ENCODE measurements around the gene PADI4. TPM values are rescaled to one million over a fixed set of nuclear protein-coding genes. Genes with fewer than 3 reads are reported as not detected.
"Not testable (repeated sequence)": the region's sequence is repeated elsewhere in the genome, so short reads cannot be mapped to it uniquely, and the experiment has no call there.

The PADI4 gene
- total RNA-seq, 1 experiment from 2014 or later = 0.26 TPM

DNA sequence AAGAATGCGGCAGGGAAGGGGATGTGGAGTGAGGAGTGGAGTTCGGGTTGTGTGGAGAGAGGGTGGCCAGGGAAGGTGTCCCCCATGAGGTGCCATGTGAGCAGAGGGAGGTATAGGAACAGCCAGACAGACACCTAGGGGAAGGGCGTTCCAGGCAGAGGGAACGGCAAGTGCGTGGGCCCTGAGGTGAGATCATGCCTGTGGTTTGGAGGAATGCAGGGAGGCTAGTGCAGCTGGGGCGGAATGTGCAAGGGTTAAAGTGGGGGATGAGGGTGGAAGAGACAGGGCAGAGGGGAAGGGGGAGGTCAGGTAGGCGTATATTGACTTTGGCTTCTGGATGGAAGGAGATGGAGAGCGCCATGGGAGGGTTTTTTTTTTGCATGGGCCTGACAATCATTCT, 32.4 kb downstream of the PADI4 start (continued):
- TF ChIP-seq, protein P1, sequence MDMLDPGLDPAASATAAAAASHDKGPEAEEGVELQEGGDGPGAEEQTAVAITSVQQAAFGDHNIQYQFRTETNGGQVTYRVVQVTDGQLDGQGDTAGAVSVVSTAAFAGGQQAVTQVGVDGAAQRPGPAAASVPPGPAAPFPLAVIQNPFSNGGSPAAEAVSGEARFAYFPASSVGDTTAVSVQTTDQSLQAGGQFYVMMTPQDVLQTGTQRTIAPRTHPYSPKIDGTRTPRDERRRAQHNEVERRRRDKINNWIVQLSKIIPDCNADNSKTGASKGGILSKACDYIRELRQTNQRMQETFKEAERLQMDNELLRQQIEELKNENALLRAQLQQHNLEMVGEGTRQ (CRISPR knock-in tag; IDR thresholded peaks at IDR 0.05) = no peak
- TF ChIP-seq FOXJ3 (CRISPR knock-in tag; IDR thresholded peaks at IDR 0.05; ENCODE audit: borderline replicate concordance) (no peak), ZNF121 (CRISPR knock-in tag; IDR thresholded peaks at IDR 0.05) (no peak), OVOL2 (CRISPR knock-in tag; IDR thresholded peaks at IDR 0.05; ENCODE audit: borderline replicate concordance) (no peak), PRRX2 (CRISPR knock-in tag; IDR thresholded peaks at IDR 0.05) (no peak)
- TF ChIP-seq, protein P2, sequence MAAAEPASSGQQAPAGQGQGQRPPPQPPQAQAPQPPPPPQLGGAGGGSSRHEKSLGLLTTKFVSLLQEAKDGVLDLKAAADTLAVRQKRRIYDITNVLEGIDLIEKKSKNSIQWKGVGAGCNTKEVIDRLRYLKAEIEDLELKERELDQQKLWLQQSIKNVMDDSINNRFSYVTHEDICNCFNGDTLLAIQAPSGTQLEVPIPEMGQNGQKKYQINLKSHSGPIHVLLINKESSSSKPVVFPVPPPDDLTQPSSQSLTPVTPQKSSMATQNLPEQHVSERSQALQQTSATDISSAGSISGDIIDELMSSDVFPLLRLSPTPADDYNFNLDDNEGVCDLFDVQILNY (CRISPR knock-in tag; IDR thresholded peaks at IDR 0.05) = no peak

DNA sequence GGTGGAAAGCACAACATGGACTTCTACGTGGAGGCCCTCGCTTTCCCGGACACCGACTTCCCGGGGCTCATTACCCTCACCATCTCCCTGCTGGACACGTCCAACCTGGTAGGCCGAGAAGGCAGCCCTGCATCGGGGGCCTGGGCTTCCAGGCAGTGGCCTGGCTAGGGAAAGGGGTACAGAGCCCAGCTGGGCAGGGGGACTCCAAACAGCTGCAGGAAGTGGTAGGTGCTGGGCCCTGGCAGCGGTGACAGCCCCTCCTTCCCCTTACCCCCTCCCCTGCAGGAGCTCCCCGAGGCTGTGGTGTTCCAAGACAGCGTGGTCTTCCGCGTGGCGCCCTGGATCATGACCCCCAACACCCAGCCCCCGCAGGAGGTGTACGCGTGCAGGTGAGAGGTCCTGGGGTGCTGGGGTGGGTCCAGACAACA, 34.0 kb downstream of the PADI4 start:
- POLR2A ChIA-PET = no interaction called here
- ATAC-seq = no peak

DNA sequence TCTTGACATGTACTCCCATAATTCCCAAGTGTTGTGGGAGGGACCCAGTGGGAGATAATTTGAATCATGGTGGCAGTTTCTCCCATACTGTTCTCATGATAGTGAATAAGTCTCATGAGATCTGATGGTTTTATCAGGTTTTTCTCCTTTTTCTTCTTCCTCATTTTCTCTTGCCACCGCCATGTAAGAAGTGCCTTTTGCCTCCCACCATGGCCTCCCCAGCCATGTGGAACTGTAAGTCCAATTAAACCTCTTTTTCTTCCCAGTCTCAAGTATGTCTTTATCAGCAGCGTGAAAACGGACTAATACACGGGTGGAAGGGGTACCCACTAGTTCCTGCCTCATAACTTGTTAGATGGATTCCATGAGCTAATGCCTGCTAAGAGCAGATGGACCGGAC, 37.5 kb downstream of the PADI4 start:
- H3K27ac Mint-ChIP-seq, H3K4me3 Mint-ChIP-seq: not testable (repeated sequence)
- peaks cover 14% of the 10 kb centered on the region for H3K9me3 Mint-ChIP-seq

More for the DNA sequence above, 34.0 kb downstream of the PADI4 start:
- Mint-ChIP-seq H3K27me3 (ENCODE audit: low read depth) (no peaks in the 10 kb centered on the region), H3K4me3 (no peak overlapping the region), H3K9me3 (peaks cover 14% of the 10 kb centered on the region), H3K27ac (no peak overlapping the region), H3K36me3 (peaks cover 7% of the 10 kb centered on the region; the same call in 1 of the 2 replicates), H3K4me1 (no peaks in the 10 kb centered on the region)
- no peak for DNase-seq (ENCODE audit: low spot score)
- no peak for TF ChIP-seq CREM (CRISPR knock-in tag; IDR thresholded peaks at IDR 0.05)
- TF ChIP-seq, protein P2 (CRISPR knock-in tag; IDR thresholded peaks at IDR 0.05) = no peak
- TF ChIP-seq, protein P3, sequence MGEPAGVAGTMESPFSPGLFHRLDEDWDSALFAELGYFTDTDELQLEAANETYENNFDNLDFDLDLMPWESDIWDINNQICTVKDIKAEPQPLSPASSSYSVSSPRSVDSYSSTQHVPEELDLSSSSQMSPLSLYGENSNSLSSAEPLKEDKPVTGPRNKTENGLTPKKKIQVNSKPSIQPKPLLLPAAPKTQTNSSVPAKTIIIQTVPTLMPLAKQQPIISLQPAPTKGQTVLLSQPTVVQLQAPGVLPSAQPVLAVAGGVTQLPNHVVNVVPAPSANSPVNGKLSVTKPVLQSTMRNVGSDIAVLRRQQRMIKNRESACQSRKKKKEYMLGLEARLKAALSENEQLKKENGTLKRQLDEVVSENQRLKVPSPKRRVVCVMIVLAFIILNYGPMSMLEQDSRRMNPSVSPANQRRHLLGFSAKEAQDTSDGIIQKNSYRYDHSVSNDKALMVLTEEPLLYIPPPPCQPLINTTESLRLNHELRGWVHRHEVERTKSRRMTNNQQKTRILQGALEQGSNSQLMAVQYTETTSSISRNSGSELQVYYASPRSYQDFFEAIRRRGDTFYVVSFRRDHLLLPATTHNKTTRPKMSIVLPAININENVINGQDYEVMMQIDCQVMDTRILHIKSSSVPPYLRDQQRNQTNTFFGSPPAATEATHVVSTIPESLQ (CRISPR knock-in tag; IDR thresholded peaks at IDR 0.05) = no peak
- TF ChIP-seq, protein P4, sequence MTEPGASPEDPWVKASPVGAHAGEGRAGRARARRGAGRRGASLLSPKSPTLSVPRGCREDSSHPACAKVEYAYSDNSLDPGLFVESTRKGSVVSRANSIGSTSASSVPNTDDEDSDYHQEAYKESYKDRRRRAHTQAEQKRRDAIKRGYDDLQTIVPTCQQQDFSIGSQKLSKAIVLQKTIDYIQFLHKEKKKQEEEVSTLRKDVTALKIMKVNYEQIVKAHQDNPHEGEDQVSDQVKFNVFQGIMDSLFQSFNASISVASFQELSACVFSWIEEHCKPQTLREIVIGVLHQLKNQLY (CRISPR knock-in tag; IDR thresholded peaks at IDR 0.05) = no peak
- TF ChIP-seq, protein P5, sequence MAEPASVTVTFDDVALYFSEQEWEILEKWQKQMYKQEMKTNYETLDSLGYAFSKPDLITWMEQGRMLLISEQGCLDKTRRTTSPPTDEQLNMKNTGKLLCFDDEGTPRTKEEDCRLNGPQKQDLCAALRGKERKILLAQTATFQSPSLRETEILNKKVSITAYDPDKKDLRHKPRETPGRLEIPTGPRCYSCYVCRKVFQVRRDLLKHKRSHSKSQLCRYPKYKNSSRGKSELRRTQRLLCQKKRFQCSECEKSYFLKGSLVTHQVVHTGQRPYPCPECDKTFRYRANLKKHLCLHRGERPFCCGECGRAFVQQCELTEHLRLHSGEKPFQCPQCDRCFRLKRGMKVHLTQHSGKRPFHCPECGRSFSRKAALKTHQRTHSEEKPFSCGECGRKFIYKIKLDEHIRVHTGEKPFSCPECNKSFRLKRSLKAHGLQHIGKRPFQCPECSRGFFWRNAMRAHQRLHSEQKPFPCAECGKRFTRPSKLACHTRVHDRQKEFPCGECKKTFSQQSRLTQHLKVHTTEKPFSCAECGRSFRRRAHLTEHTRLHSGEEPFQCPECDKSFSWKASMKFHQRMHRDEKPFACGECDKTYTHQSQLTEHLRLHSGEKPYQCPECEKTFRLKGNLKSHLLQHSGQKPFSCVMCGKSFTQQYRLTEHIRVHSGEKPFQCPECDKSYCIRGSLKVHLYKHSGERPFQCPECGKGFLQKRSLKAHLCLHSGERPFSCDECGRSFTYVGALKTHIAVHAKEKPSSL (CRISPR knock-in tag; conservative IDR thresholded peaks at IDR 0.05) = no peak
- TF ChIP-seq, protein P6, sequence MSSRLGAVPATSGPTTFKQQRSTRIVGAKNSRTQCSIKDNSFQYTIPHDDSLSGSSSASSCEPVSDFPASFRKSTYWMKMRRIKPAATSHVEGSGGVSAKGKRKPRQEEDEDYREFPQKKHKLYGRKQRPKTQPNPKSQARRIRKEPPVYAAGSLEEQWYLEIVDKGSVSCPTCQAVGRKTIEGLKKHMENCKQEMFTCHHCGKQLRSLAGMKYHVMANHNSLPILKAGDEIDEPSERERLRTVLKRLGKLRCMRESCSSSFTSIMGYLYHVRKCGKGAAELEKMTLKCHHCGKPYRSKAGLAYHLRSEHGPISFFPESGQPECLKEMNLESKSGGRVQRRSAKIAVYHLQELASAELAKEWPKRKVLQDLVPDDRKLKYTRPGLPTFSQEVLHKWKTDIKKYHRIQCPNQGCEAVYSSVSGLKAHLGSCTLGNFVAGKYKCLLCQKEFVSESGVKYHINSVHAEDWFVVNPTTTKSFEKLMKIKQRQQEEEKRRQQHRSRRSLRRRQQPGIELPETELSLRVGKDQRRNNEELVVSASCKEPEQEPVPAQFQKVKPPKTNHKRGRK (CRISPR knock-in tag; IDR thresholded peaks at IDR 0.05; ENCODE audit: borderline replicate concordance) = no peak
- no peak for TF ChIP-seq TEAD1 (CRISPR knock-in tag; IDR thresholded peaks at IDR 0.05)
- no peak for TF ChIP-seq MXD4 (CRISPR knock-in tag; IDR thresholded peaks at IDR 0.05; ENCODE audit: borderline replicate concordance)
- TF ChIP-seq RORB (CRISPR knock-in tag; IDR thresholded peaks at IDR 0.05) = no peak
- TF ChIP-seq, protein P7, sequence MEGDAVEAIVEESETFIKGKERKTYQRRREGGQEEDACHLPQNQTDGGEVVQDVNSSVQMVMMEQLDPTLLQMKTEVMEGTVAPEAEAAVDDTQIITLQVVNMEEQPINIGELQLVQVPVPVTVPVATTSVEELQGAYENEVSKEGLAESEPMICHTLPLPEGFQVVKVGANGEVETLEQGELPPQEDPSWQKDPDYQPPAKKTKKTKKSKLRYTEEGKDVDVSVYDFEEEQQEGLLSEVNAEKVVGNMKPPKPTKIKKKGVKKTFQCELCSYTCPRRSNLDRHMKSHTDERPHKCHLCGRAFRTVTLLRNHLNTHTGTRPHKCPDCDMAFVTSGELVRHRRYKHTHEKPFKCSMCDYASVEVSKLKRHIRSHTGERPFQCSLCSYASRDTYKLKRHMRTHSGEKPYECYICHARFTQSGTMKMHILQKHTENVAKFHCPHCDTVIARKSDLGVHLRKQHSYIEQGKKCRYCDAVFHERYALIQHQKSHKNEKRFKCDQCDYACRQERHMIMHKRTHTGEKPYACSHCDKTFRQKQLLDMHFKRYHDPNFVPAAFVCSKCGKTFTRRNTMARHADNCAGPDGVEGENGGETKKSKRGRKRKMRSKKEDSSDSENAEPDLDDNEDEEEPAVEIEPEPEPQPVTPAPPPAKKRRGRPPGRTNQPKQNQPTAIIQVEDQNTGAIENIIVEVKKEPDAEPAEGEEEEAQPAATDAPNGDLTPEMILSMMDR (IDR thresholded peaks at IDR 0.05) = no peak
- CTCF ChIA-PET = no interaction called here

More for the DNA sequence above, 37.5 kb downstream of the PADI4 start:
- ATAC-seq; POLR2A ChIA-PET; DNase-seq (ENCODE audit: low spot score); H3K4me1 Mint-ChIP-seq; H3K36me3 Mint-ChIP-seq; H3K27me3 Mint-ChIP-seq (ENCODE audit: low read depth): not testable (repeated sequence)
- CTCF ChIA-PET = interaction anchor here (1.0 to 1.2 kb wide), 2 partner anchors 10 to 32 kb away, joined by 3 read pairs; no protein-coding TSS in a partner anchor
